Psoas muscle (tissue), 8 donors: Measurements from ENCODE around the gene TGFA. TPM values are rescaled to one million over a fixed set of nuclear protein-coding genes. Genes with fewer than 3 reads are reported as not detected.

Experiments
- ATAC-seq, 4 donors: fragments of 200-7000 bp; cut with Tn5 transposase; one replicate each; pipeline ENCODE4 v1.9.1; 2020; ENCODE audit warnings: moderate library complexity in 3 of 4, mild to moderate bottlenecking in 2 of 4
- DNase-seq, 2 donors: peaks; one replicate each; pipeline ENCODE4 v3.0.0-alpha.2; 2020
- H3K27ac ChIP-seq: fragments of 200-600 bp; one replicate; pipeline ENCODE4 v1.8.0; 2022
- H3K27me3 ChIP-seq, 3 donors: fragments of 200-600 bp in 1 of 3; one replicate each; pipeline versions ENCODE4 v1.6.1 to v1.8.0; 2013 to 2022; ENCODE audit warnings: low read length in 2 of 3, mild to moderate bottlenecking in 2 of 3, moderate library complexity in 1 of 3; ENCODE audit not compliant: insufficient read depth in 3 of 3
- H3K36me3 ChIP-seq, 2 donors: fragments of 200-600 bp in 1 of 2; one replicate each; pipeline versions ENCODE4 v1.6.1 to v1.8.0; 2013 to 2022; ENCODE audit warnings: low read depth in 1 of 2, mild to moderate bottlenecking in 1 of 2, moderate library complexity in 1 of 2; ENCODE audit not compliant: insufficient read depth in 1 of 2
- H3K4me1 ChIP-seq: fragments of 200-600 bp; one replicate; pipeline ENCODE4 v1.8.0; 2022
- H3K4me3 ChIP-seq: fragments of 200-600 bp; one replicate; pipeline ENCODE4 v1.8.0; 2022; ENCODE audit warnings: mild to moderate bottlenecking
- H3K9me3 ChIP-seq: fragments of 200-600 bp; one replicate; pipeline ENCODE4 v1.8.0; 2022
- WGBS, 3 donors: extraction: QIAGEN DNeasy Blood & Tissue Kit; methylation state at CpG; one replicate each; pipeline versions ENCODE4 v1.1.6 to v1.1.7; 2013; 5-methylcytosine and 5-hydroxymethylcytosine counted together
- intact Hi-C, 2 donors: fragments of 100-400 bp; cut with DNase I; formaldehyde crosslinking; loops; one replicate each; pipeline versions ENCODE4 v1.11.0 to v1.14.2; 2022
- polyA plus RNA-seq, 3 donors: library from polyadenylated mRNA; stranded (reverse); fragments of 200-250 nt; gene quantifications; one replicate each; pipeline ENCODE4 v1.2.3, GENCODE V29; 2013
- total RNA-seq, 4 donors: library from RNA; stranded (reverse); fragmentation: NEBNext Ultra II Directional in 2 of 4; extraction: Animal tissue kit (Norgen Biotek cat#: 25700) in 2 of 4; gene quantifications; one replicate each; pipeline versions ENCODE4 v1.2.1 to v1.2.4, GENCODE V29; 2021 to 2023
- TF ChIP-seq, protein P1 (sequence below): fragments of 200-600 bp; IDR thresholded peaks from one replicate; pipeline ENCODE4 v1.8.0; 2022; ENCODE audit warnings: antibody characterized with exemption
- donor health status: healthy with polysubstance abuse.
- donor health status: DM: no; HTN: no; CAD: no; lungs with moderate emphysema.
- donor health status: Bipolar disorder and iron deficiency.
- donor health status: healthy.
- donor health status: DM: yes; HTN: yes; CAD: no.
- donor health status: DM: no; HTN: no; CAD: no.
- donor health status: DM: no; HTN: no; CAD: no.
- donor health status: DM: yes; HTN: yes; CAD: no.

TGFA gene
- total and polyA plus RNA-seq, 7 donors, result 0.03 to 0.39 (median 0.12) TPM

DNA sequence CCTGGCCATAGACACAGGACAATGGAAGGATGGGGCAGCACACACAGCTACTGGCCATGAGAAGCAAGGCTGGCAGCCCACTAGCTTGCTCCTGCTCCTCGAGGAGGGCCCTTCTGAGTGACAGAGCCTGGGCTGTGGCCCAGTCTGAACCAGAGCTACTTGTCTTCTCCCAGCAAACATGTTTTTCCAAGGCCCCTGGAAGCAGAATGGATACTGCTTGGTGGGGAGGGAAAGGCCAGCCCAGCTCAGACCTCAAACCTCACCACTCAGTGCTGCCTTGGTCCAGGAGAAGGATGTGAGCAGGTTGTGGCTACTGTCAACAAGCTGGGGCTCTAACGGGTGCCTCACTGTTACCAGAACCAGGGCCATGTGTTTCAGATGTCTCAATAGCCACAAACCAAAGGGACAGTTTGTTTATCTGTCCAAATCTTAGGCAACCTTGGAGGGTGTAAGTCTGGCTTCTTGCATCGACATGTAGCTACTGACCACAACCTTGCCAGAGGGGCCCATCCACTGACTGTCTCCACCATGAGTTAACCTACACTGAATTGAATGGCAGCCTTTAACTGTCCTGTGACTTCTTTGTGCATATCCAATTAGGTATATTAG, 98.6 kb downstream of the TGFA start:
- Histone ChIP-seq H3K27ac (no peak overlapping the region), H3K27me3 (no peaks in the 10 kb centered on the region), H3K4me1 (no peaks in the 10 kb centered on the region), H3K4me3 (no peak overlapping the region), H3K36me3 (no peaks in the 10 kb centered on the region), H3K9me3 (no peaks in the 10 kb centered on the region)
- TF ChIP-seq, protein P1, sequence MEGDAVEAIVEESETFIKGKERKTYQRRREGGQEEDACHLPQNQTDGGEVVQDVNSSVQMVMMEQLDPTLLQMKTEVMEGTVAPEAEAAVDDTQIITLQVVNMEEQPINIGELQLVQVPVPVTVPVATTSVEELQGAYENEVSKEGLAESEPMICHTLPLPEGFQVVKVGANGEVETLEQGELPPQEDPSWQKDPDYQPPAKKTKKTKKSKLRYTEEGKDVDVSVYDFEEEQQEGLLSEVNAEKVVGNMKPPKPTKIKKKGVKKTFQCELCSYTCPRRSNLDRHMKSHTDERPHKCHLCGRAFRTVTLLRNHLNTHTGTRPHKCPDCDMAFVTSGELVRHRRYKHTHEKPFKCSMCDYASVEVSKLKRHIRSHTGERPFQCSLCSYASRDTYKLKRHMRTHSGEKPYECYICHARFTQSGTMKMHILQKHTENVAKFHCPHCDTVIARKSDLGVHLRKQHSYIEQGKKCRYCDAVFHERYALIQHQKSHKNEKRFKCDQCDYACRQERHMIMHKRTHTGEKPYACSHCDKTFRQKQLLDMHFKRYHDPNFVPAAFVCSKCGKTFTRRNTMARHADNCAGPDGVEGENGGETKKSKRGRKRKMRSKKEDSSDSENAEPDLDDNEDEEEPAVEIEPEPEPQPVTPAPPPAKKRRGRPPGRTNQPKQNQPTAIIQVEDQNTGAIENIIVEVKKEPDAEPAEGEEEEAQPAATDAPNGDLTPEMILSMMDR, result no peak
- no peak for DNase-seq
- intact Hi-C loops, result no loop called here
- ATAC-seq, result no peak
- 59 to 86% (median 67%) methylated on average over 3 of the region's 3 CpGs for WGBS, 3 donors

DNA sequence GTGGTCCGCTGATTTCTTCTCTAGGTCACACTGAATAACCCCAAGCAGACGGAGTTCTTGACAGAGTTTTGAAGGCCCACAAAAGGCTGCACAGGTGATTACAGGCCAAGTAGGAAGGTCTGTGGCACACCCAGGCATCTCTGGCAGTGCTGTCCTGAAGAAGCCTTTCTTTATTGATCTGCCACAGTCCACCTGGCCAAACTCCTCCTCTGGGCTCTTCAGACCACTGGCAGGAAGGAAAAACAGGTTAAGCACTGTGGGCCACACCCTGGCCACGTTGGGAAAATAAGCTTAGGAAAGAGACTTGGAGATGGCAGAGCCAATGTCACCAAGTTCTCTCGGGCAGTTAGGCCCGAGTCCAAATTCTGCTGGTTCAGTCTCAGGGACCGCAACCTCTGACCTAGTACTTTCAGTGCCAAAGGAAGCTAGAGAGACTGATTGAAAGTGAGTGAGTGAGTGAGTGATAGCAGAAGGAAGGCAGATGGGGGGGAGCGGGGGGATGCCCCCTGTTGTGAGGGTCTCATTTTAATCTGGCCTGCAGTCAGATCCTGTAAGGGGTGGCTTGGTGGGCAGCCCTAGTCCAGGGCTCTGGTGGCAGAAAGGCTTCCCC, 102.9 kb downstream of the TGFA start:
- ATAC-seq (no peak), DNase-seq (no peak)
- Histone ChIP-seq H3K27me3 (no peaks in the 10 kb centered on the region), H3K4me3 (no peak overlapping the region), H3K27ac (no peak overlapping the region), H3K9me3 (no peaks in the 10 kb centered on the region), H3K4me1 (no peaks in the 10 kb centered on the region), H3K36me3 (no peaks in the 10 kb centered on the region)
- TF ChIP-seq, protein P1, result no peak
- intact Hi-C loops, result no loop called here
- WGBS, 3 donors, result 56 to 77% (median 68%) methylated on average over 7 of the region's 7 CpGs

DNA sequence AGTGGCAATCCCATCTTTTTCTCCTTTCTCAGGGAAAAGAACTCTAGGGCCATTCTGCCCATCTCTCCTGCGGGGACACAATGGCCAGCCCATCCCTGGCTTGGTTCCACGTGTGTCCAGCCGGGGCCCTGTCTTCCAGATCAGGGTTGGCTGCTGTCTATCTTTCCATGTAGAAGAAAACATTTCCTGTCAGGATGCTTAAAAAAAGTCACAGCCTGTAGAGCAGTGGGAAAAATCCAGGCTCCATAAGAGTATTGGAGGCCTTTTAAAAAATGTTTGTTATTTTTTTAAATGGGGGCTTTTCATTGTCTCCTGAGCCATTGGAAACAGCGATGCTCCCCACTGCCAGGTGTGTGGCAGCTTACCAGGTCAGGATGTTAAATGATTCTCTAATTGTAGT, 105.6 kb downstream of the TGFA start:
- no peak for ATAC-seq
- 43 to 46% (median 45%) methylated on average over 4 of the region's 4 CpGs for WGBS, 3 donors
- Histone ChIP-seq H3K27me3 (no peaks in the 10 kb centered on the region), H3K4me1 (no peaks in the 10 kb centered on the region), H3K9me3 (no peaks in the 10 kb centered on the region), H3K36me3 (no peaks in the 10 kb centered on the region), H3K27ac (no peak overlapping the region), H3K4me3 (no peak overlapping the region)
- intact Hi-C loops, result no loop called here
- no peak for DNase-seq
- TF ChIP-seq, protein P1, result no peak

DNA sequence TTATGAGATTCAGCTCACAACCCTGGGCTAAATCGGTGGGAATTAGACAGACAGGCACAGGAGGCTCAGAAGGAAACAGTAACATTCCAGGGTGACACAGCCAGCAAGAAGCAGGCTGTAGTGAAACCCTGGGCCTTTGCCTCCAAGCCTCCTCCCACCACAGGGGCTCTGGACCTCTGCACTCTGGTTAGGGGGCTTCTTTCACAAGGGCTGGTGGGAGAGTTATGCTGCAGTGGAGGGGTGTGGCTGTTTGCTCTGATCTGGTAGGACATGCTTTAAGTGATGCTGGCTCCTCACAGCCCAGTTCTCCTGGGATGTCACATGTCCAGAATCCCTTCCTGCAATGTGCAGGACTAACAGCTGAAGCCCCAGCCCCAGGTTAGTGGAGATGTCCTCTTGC, 109.9 kb downstream of the TGFA start:
- 6 to 35% (median 26%) methylated on average over 1 of the region's 1 CpG for whole genome bisulfite sequencing, 3 donors
- DNase-seq (no peak), ATAC-seq (no peak)
- Histone ChIP-seq H3K36me3 (no peaks in the 10 kb centered on the region), H3K27ac (no peak overlapping the region), H3K4me1 (no peaks in the 10 kb centered on the region), H3K9me3 (no peaks in the 10 kb centered on the region), H3K4me3 (no peak overlapping the region), H3K27me3 (no peaks in the 10 kb centered on the region)
- intact Hi-C loops, result no loop called here
- TF ChIP-seq, protein P1, result no peak

DNA sequence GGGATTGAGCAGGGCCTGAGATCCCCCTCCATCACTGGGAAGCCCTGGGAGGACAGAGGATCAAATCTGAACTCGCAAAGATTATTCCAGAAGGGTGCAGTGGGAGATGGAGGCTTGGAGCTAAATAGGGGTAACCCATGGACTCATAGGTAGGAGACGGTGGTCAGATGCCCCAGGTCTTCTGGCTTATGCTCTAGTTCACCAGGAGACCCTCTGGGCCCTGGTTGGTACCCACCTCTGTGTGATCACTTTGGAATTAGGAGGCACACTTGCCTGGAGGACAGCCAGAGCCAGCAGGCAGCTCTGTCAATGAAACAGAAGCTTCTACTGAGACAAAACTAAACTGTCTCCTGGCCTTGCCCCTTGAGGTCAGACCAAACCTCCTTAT, 110.6 kb downstream of the TGFA start:
- Histone ChIP-seq H3K4me1 (no peaks in the 10 kb centered on the region), H3K4me3 (no peak overlapping the region), H3K9me3 (no peaks in the 10 kb centered on the region), H3K27me3 (no peaks in the 10 kb centered on the region), H3K36me3 (no peaks in the 10 kb centered on the region), H3K27ac (no peak overlapping the region)
- TF ChIP-seq, protein P1, result no peak
- 88 to 98% (median 91%) methylated on average over 2 of the region's 2 CpGs for WGBS, 3 donors
- intact Hi-C loops, result no loop called here
- DNase-seq (no peak), ATAC-seq (no peak)
